Keratinocyte (primary cell): ENCODE results near the gene FBXL13.

Experiments used
- EZH2 ChIP-seq: IDR thresholded peaks from one replicate; pipeline ENCODE4 v1.6.1; 2012; ENCODE audit warnings: inconsistent platforms, mild to moderate bottlenecking, low read length, moderate library complexity
- TF ChIP-seq, protein P1 (sequence below), 3 experiments: IDR thresholded peaks in 1 of 3; conservative IDR thresholded peaks in 1 of 3; optimal IDR thresholded peaks in 1 of 3; 2 replicates in 2 of 3; 3 replicates in 1 of 3; pipeline versions ENCODE3 to v1.5.1; 2011; ENCODE audit warnings: low read length in 3 of 3, mild to moderate bottlenecking in 3 of 3, moderate library complexity in 2 of 3, control low read depth in 1 of 3, inconsistent platforms in 1 of 3; ENCODE audit not compliant: insufficient read depth in 2 of 3; ENCODE audit errors: extremely low read depth in 1 of 3

DNA sequence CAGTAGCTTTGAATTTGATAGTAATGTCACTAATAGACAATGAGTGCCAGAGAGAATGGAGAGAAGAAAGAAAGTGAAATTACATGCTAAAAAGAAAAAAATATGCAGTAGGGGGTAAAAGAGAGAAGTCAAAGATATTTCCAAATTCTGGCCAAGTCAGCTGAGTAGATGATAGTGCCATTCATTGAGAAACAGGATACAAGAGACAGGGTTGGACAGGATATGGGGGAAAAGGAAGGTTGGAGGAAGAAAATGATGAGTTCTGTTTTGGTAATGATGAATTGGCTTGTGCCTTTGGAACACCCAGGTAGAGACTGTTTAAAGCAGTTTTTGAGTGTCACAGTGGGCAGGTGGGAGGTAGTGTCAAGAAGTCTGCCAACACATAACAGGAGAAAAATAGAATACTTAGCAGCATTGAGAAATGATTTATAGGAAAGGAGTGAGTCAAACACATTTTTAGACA lies 83.5 kb downstream of the FBXL13 start:
- TF ChIP-seq, protein P1, sequence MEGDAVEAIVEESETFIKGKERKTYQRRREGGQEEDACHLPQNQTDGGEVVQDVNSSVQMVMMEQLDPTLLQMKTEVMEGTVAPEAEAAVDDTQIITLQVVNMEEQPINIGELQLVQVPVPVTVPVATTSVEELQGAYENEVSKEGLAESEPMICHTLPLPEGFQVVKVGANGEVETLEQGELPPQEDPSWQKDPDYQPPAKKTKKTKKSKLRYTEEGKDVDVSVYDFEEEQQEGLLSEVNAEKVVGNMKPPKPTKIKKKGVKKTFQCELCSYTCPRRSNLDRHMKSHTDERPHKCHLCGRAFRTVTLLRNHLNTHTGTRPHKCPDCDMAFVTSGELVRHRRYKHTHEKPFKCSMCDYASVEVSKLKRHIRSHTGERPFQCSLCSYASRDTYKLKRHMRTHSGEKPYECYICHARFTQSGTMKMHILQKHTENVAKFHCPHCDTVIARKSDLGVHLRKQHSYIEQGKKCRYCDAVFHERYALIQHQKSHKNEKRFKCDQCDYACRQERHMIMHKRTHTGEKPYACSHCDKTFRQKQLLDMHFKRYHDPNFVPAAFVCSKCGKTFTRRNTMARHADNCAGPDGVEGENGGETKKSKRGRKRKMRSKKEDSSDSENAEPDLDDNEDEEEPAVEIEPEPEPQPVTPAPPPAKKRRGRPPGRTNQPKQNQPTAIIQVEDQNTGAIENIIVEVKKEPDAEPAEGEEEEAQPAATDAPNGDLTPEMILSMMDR (optimal IDR thresholded peaks at IDR 0.05 in 1 of 3, IDR thresholded peaks at IDR 0.05 in 1 of 3, conservative IDR thresholded peaks at IDR 0.05 in 1 of 3; ENCODE audit: extremely low read depth in 1 of 3, insufficient read depth in 2 of 3, low read length in 3 of 3): no peak
- no peak for TF ChIP-seq EZH2
